Osteocyte (in vitro differentiated cells): Measurements from ENCODE around the gene CHRNB1. TPM values are rescaled to one million over a fixed set of nuclear protein-coding genes. Genes with fewer than 3 reads are reported as not detected.

Experiments
- DNase-seq: peaks from one replicate; pipeline ENCODE4 v3.0.0; 2021; ENCODE audit warnings: mixed read lengths; ENCODE audit not compliant: unreplicated experiment; ENCODE audit errors: extremely low spot score
- H3K27ac Mint-ChIP-seq: one replicate; pipeline ENCODE4 v1.8.0; 2021; ENCODE audit warnings: mild to moderate bottlenecking, mixed read lengths; ENCODE audit not compliant: unreplicated experiment
- H3K27me3 Mint-ChIP-seq: one replicate; pipeline ENCODE4 v1.8.0; 2021; ENCODE audit warnings: mixed read lengths; ENCODE audit not compliant: unreplicated experiment
- H3K36me3 Mint-ChIP-seq: one replicate; pipeline ENCODE4 v1.8.0; 2021; ENCODE audit warnings: mixed read lengths; ENCODE audit not compliant: unreplicated experiment
- H3K4me1 Mint-ChIP-seq: one replicate; pipeline ENCODE4 v1.8.0; 2021; ENCODE audit warnings: mixed read lengths; ENCODE audit not compliant: unreplicated experiment
- H3K4me3 Mint-ChIP-seq: one replicate; pipeline ENCODE4 v1.8.0; 2021; ENCODE audit warnings: mild to moderate bottlenecking, moderate library complexity, mixed read lengths; ENCODE audit not compliant: unreplicated experiment
- H3K9me3 Mint-ChIP-seq: one replicate; pipeline ENCODE4 v1.8.0; 2021; ENCODE audit warnings: mixed read lengths; ENCODE audit not compliant: unreplicated experiment
- total RNA-seq: library from RNA; stranded (reverse); gene quantifications from 2 replicates; pipeline ENCODE4 v1.2.1, GENCODE V29; 2021
- TF ChIP-seq, protein P1 (sequence below): fragments of 200-600 bp; sonication (generic); IDR thresholded peaks from 2 replicates; pipeline ENCODE4 v1.5.0; 2021; ENCODE audit warnings: antibody characterized with exemption, mild to moderate bottlenecking, moderate library complexity

The CHRNB1 gene
- total RNA-seq, 1 donor from 2014 or later, result 9.3 TPM

DNA sequence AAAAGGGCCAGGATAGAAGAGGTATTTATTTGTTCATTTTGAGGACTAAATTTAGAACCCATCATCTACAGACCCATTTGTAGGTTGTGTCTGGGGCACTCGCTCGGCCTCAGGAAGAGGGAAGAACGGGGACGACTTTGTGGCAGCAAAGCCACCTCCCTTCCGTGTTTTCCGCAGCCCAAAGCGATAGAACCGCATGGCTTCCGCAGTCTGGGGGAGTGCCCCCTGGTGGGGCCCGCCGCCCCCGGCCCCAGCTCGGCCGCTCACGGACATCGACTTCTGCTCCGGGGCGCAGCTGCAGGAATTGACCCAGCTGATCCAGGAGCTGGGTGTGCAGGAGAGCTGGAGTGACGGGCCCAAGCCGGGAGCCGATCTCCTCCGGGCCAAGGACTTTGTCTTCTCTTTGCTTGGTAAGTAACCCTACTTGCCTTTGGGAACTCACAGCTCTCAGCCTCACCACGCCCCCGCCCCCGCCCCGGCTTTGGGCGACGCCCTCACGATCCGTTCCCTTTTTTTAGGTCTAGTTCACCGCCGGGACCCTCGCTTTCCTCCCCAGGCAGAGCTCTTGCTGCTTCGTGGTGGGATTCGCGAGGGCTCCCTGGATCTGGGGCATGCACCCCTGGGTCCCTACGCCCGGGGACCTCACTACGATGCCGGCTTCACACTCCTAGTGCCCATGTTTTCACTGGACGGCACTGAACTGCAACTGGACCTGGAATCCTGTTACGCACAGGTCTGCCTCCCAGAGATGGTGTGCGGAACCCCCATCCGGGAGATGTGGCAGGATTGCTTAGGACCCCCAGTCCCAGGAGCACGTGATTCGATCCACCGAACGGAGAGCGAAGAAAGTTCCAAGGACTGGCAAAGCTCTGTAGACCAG, 8.9 kb upstream of the CHRNB1 start:
- Mint-ChIP-seq H3K4me1 (peaks cover 43% of the 10 kb centered on the region), H3K9me3 (no peaks in the 10 kb centered on the region), H3K4me3 (peak overlapping the region; percentile 81), H3K36me3 (peaks cover 2% of the 10 kb centered on the region), H3K27ac (peak overlapping the region; percentile 82), H3K27me3 (peaks cover 25% of the 10 kb centered on the region)
- TF ChIP-seq, protein P1, sequence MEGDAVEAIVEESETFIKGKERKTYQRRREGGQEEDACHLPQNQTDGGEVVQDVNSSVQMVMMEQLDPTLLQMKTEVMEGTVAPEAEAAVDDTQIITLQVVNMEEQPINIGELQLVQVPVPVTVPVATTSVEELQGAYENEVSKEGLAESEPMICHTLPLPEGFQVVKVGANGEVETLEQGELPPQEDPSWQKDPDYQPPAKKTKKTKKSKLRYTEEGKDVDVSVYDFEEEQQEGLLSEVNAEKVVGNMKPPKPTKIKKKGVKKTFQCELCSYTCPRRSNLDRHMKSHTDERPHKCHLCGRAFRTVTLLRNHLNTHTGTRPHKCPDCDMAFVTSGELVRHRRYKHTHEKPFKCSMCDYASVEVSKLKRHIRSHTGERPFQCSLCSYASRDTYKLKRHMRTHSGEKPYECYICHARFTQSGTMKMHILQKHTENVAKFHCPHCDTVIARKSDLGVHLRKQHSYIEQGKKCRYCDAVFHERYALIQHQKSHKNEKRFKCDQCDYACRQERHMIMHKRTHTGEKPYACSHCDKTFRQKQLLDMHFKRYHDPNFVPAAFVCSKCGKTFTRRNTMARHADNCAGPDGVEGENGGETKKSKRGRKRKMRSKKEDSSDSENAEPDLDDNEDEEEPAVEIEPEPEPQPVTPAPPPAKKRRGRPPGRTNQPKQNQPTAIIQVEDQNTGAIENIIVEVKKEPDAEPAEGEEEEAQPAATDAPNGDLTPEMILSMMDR, result peak; percentile 24
- DNase-seq, result no peak

DNA sequence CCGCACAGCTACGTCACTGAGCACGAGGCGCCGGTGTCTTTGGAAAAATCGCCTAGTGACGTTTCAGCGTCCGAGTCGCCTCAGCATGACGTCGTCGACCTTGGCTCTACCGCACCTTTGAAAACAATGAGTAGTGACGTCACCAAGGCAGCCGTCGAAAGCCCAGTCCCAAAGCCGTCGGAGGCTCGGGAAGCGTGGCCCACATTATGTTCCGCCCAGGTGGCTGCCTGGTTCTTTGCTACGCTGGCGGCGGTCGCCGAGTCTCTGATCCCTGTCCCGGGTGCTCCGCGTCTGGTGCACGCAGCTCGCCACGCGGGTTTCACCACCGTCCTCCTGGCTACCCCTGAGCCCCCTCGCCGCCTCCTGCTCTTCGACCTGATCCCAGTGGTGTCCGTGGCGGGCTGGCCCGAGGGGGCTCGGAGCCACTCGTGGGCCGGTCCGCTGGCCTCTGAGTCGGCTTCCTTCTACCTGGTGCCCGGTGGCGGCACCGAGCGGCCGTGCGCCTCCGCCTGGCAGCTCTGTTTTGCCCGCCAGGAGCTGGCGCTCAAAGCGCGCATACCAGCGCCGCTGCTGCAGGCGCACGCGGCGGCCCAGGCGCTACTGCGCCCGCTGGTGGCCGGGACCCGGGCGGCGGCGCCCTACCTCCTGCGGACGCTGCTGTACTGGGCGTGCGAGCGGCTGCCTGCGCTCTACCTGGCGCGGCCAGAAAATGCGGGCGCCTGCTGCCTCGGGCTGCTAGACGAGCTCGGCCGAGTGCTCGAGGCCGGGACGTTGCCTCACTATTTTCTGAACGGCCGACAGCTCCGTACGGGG, 8.1 kb upstream of the CHRNB1 start:
- peaks cover 43% of the 10 kb centered on the region for H3K4me1 Mint-ChIP-seq
- H3K9me3 Mint-ChIP-seq, result no peaks in the 10 kb centered on the region
- peak overlapping the region; percentile 81 for H3K4me3 Mint-ChIP-seq
- peak overlapping the region; percentile 82 for H3K27ac Mint-ChIP-seq
- peak; percentile 92 for DNase-seq
- peaks cover 28% of the 10 kb centered on the region for H3K27me3 Mint-ChIP-seq
- H3K36me3 Mint-ChIP-seq, result peaks cover 2% of the 10 kb centered on the region
- TF ChIP-seq, protein P1, result peak; percentile 91

DNA sequence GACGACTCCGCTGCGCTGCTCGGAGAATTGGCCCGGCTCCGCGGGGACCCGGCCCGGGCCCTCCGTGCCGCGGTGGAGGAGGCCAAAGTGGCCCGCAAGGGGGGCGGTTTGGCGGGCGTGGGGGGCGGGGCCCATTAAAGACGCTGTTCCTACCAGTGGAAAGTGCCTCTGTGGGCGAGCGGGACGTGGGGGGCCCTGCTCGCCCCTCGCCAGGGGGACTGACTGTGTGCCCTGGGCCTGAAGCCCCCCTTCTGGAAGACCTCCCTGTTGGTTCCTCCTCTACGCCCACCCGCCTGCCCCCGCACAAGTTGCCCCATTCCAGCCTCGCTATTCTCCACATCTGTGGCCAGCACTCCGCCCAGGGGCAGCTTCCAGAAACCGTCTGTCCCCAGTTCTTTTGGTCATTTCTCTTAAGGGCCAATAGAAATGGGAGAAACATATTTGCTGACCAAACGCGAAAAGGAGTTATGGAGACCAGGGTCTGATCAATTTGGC, 7.4 kb upstream of the CHRNB1 start:
- no peak overlapping the region for H3K27ac Mint-ChIP-seq
- no peak for DNase-seq
- H3K4me1 Mint-ChIP-seq, result peaks cover 43% of the 10 kb centered on the region
- H3K4me3 Mint-ChIP-seq, result peak overlapping the region; percentile 81
- TF ChIP-seq, protein P1, result no peak
- no peaks in the 10 kb centered on the region for H3K9me3 Mint-ChIP-seq
- peaks cover 2% of the 10 kb centered on the region for H3K36me3 Mint-ChIP-seq
- H3K27me3 Mint-ChIP-seq, result peaks cover 31% of the 10 kb centered on the region

DNA sequence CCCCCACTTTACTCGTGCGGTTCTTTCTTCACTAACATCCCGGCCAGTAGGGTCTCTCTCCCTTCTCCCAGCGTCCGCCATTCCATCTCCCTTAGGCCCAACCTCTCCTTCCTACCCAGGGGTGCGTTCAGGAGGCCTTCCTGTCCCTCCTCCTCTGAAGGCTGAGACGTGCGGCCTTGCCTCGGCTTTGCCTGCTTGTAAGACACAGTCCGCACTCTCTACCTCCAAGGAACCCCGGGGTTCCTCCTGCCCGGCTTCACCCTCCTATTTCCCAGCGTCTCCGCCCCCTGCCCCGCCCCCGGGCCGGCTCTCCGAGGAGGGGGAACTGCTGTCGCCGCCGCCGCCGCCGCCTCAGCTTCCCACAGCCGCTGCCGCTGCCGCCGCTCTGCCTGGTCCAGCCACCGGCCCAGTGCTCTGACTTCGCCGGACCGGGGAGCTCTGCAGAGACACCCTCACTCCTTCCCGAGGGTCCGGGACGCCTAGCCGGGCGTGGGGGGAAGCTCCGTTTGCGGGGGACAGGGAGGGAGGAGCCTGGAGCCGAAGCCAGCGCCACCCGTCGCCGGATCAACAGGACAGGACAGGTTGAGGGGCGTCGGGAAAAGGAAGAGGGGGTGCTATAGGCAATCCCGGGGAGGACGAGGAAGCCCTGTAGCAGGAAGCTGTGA, 6.8 kb upstream of the CHRNB1 start:
- peaks cover 33% of the 10 kb centered on the region for H3K27me3 Mint-ChIP-seq

More for the DNA sequence above, 6.8 kb upstream of the CHRNB1 start:
- DNase-seq, result no peak
- TF ChIP-seq, protein P1, result no peak
- H3K36me3 Mint-ChIP-seq, result peaks cover 2% of the 10 kb centered on the region
- peaks cover 43% of the 10 kb centered on the region for H3K4me1 Mint-ChIP-seq
- H3K9me3 Mint-ChIP-seq, result no peaks in the 10 kb centered on the region
- H3K4me3 Mint-ChIP-seq, result peak overlapping the region; percentile 63
- no peak overlapping the region for H3K27ac Mint-ChIP-seq
